Measurements from ENCODE around the gene METTL23.
"Not testable (repeated sequence)": the region's sequence is repeated elsewhere in the genome, so short reads cannot be mapped to it uniquely, and the experiment has no call there.

The METTL23 gene

DNA sequence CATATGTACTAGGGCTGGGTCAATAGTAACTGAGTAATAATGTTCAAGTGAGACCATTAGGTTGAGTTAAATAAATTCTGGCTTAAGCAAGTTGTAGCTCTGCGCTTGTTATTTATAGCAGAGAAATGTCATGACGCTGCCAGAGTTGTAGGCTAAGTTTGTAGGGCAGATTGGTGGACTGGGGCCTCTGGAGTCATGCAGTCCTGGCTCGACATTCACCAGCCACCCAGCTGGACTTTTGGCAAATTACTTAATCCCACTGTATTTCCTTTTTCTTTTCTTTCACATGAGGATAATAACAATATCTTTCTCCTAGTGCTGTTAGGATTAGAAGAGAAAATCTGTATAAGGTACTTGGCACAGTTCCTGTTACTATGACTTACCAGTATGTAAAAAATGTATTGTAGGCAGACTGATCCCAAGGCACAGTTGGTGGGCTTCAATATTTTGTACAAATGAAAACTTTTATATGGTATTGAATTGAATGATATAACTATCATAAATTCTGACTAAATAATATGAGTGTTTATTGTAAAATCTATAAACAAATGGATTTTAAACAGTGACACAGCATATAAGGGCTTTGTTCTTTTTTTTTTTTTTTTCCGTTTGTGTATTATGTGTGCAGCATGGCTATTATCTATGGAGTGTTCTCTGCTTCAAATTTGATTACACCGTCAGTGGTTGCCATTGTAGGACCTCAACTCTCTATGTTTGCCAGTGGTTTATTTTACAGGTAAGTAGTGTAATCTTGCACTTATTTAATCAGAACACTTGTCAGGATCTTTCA, 13.9 kb downstream of the METTL23 start:
- in situ Hi-C loops (cut with HindIII; ENCODE audit: low sequenced_read_pairs): loop anchor here (25.0 kb wide), 1 partner anchor 178 kb away; a partner anchor contains a TSS
- TF ChIP-seq, protein P1, sequence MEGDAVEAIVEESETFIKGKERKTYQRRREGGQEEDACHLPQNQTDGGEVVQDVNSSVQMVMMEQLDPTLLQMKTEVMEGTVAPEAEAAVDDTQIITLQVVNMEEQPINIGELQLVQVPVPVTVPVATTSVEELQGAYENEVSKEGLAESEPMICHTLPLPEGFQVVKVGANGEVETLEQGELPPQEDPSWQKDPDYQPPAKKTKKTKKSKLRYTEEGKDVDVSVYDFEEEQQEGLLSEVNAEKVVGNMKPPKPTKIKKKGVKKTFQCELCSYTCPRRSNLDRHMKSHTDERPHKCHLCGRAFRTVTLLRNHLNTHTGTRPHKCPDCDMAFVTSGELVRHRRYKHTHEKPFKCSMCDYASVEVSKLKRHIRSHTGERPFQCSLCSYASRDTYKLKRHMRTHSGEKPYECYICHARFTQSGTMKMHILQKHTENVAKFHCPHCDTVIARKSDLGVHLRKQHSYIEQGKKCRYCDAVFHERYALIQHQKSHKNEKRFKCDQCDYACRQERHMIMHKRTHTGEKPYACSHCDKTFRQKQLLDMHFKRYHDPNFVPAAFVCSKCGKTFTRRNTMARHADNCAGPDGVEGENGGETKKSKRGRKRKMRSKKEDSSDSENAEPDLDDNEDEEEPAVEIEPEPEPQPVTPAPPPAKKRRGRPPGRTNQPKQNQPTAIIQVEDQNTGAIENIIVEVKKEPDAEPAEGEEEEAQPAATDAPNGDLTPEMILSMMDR (IDR thresholded peaks at IDR 0.05; ENCODE audit: low read depth, low read length, missing control alignments): no peak
- H3K4me3 ChIP-seq (ENCODE audit: low read depth, low read length): no peak overlapping the region
- no peak for DNase-seq (ENCODE audit: low read depth)

DNA sequence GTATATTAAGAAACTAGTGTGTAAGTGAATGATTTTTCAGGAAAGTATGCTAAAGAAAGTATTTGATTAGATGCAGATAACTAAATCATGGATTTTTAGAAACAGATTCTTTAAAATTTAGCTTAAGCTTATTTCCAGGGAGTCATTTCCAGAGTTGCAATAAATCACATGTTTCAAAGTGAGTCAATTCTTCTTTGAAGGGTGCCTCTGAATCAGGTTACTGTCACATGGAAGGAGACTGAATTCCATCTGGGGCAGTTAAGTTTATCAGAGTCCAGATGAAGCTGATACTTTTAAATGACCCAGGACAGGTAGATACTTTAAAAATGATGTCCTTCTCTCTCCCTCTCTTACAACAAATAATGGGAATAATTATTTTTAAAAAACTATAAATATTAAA, 16.3 kb downstream of the METTL23 start:
- TF ChIP-seq, protein P1 (IDR thresholded peaks at IDR 0.05; ENCODE audit: low read depth, low read length, missing control alignments): no peak
- no peak overlapping the region for H3K4me3 ChIP-seq (ENCODE audit: low read depth, low read length)
- DNase-seq (ENCODE audit: low read depth): no peak
- in situ Hi-C loops (cut with HindIII; ENCODE audit: low sequenced_read_pairs): loop anchor here (25.0 kb wide), 1 partner anchor 181 kb away; a partner anchor contains a TSS

DNA sequence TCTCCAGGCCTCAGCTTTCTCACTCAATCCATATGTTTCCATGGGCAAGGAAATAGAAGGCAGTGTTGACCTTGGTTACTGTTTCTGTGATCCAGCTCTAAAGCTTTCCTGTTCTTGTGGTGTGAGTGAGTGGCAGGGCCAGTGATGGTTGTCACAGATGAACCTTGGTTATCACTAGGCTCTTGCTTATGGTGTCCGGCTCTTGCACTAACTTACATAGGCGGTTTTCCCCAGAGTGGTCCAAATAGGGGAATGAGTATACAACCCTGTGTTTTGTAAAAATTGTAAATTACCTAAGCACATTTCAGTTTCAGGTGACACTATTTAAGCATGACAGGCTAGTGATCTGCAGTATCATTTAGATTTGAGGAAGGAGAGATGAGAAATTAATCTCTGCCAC, 18.1 kb downstream of the METTL23 start:
- DNase-seq (ENCODE audit: low read depth): no peak
- in situ Hi-C loops (cut with HindIII; ENCODE audit: low sequenced_read_pairs): loop anchor here (25.0 kb wide), 1 partner anchor 182 kb away; a partner anchor contains a TSS
- no peak overlapping the region for H3K4me3 ChIP-seq (ENCODE audit: low read depth, low read length)

DNA sequence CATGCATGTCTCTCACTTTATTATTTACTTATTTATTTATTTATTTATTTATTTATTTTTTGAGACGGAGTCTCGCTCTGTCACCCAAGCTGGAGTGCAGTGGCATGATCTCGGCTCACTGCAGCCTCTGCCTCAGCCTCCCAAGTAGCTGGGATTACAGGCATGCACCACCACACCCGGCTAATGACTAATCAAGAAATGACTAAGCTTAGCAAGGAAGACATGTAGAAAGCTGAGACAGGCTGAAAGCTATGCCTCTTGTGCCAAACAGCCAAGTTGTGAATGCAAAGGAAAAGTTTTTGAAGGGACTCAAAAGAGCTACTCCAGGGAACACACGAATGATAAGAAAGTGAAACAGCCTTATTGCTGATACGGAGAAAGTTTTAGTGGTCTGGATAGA, 19.1 kb downstream of the METTL23 start:
- in situ Hi-C loops (cut with HindIII; ENCODE audit: low sequenced_read_pairs): loop anchor here (25.0 kb wide), 1 partner anchor 183 kb away; a partner anchor contains a TSS

More for the DNA sequence above, 18.1 kb downstream of the METTL23 start:
- TF ChIP-seq, protein P1 (IDR thresholded peaks at IDR 0.05; ENCODE audit: low read depth, low read length, missing control alignments): no peak

DNA sequence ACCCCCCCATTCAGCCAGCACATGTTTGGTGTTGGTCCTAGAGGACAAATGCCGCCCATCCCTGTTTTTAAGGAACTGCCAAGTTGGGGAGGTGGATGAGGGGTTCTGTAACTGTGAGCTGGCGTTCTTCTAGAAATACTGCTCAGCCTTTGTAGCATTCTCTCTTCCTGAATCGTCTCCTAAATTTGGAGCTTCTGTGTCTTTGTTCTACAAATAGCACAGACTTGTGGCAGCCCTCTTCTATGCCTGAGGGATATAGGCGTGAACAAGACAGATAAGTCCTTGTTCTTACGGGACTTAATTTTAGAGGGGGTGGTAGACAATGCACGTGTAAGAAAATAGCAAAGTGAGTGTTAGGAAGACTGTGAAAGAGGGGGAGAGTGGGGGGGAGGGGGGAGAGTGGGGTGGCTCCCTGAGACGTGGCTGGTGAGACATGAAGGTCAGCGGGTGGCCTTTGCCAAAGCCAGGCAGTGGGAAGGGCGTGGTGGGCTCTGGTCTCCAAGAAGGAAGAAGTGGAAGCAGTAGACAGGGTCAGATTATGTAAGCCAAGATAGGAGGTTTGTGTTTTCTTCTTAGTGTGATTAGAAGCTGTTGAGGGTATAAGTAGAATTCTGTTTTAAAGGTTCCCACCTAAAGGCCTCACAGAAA, 21.2 kb downstream of the METTL23 start:
- TF ChIP-seq, protein P1 (IDR thresholded peaks at IDR 0.05; ENCODE audit: low read depth, low read length, missing control alignments): no peak
- DNase-seq (ENCODE audit: low read depth): no peak
- no peak overlapping the region for H3K4me3 ChIP-seq (ENCODE audit: low read depth, low read length)
- in situ Hi-C loops (cut with HindIII; ENCODE audit: low sequenced_read_pairs): loop anchor here (25.0 kb wide), 1 partner anchor 186 kb away; a partner anchor contains a TSS

More for the DNA sequence above, 19.1 kb downstream of the METTL23 start:
- not testable (repeated sequence) for H3K4me3 ChIP-seq (ENCODE audit: low read depth, low read length); DNase-seq (ENCODE audit: low read depth)

DNA sequence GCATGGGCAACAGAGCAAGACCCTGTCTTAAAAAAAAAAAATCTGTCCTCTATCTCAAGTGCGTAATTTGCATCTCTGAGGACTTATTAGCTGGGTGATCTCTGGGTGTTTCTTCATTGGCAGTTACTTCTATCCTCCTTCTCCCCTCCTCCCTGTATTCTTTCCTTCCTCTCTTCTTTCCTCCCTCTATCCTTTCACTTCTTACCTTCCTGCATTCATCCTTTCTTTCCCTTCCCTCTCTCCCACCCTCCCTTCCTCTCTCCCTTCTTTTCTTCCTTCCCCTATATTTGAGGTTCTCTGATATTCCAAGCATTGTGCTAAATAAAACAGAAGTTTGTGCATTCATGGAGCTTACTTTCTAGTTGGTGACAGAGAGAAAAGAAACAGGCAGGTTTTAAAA, 22.0 kb downstream of the METTL23 start:
- no peak for DNase-seq (ENCODE audit: low read depth)
- H3K4me3 ChIP-seq (ENCODE audit: low read depth, low read length): no peak overlapping the region
- TF ChIP-seq, protein P1 (IDR thresholded peaks at IDR 0.05; ENCODE audit: low read depth, low read length, missing control alignments): no peak
- in situ Hi-C loops (cut with HindIII; ENCODE audit: low sequenced_read_pairs): loop anchor here (25.0 kb wide), 1 partner anchor 186 kb away; a partner anchor contains a TSS

Measured in astrocyte of the cerebellum (primary cell).